ENCODE measurements around the gene NR2F2. TPM values are rescaled to one million over a fixed set of nuclear protein-coding genes. Genes with fewer than 3 reads are reported as not detected.

The NR2F2 gene
- total RNA-seq, 1 donor: not detected

- peaks cover 88% of the 10 kb centered on the region for H3K27me3 ChIP-seq (ENCODE audit: insufficient read depth, low read length)
- no peaks in the 10 kb centered on the region for H3K9me3 ChIP-seq (ENCODE audit: low read depth, low read length)
- no peak overlapping the region for H3K4me3 ChIP-seq (ENCODE audit: low read length)
- H3K4me1 ChIP-seq (ENCODE audit: insufficient read depth, low read length): peaks cover 15% of the 10 kb centered on the region
Observed at GRCh38 chr15:96333131-96334016, 2.9 kb downstream of the NR2F2 start.

- peaks cover 15% of the 10 kb centered on the region for H3K4me1 ChIP-seq (ENCODE audit: insufficient read depth, low read length)
- peaks cover 87% of the 10 kb centered on the region for H3K27me3 ChIP-seq (ENCODE audit: insufficient read depth, low read length)
- H3K4me3 ChIP-seq (ENCODE audit: low read length): no peak overlapping the region
- no peaks in the 10 kb centered on the region for H3K9me3 ChIP-seq (ENCODE audit: low read depth, low read length)
Observed at GRCh38 chr15:96334017-96334704, 3.7 kb downstream of the NR2F2 start.

GRCh38 chr15:96334705-96335410 lies 4.4 kb downstream of the NR2F2 start:
- H3K9me3 ChIP-seq (ENCODE audit: low read depth, low read length): no peaks in the 10 kb centered on the region

GRCh38 chr15:96335411-96336024 lies 5.0 kb downstream of the NR2F2 start:
- H3K27me3 ChIP-seq (ENCODE audit: insufficient read depth, low read length): peaks cover 90% of the 10 kb centered on the region
- H3K4me3 ChIP-seq (ENCODE audit: low read length): no peak overlapping the region
- peaks cover 15% of the 10 kb centered on the region for H3K4me1 ChIP-seq (ENCODE audit: insufficient read depth, low read length)
- no peaks in the 10 kb centered on the region for H3K9me3 ChIP-seq (ENCODE audit: low read depth, low read length)

More at GRCh38 chr15:96334705-96335410, 4.4 kb downstream of the NR2F2 start:
- H3K4me1 ChIP-seq (ENCODE audit: insufficient read depth, low read length): peaks cover 15% of the 10 kb centered on the region
- H3K4me3 ChIP-seq (ENCODE audit: low read length): no peak overlapping the region
- peaks cover 87% of the 10 kb centered on the region for H3K27me3 ChIP-seq (ENCODE audit: insufficient read depth, low read length)

GRCh38 chr15:96336108-96336595 lies 5.7 kb downstream of the NR2F2 start:
- H3K27me3 ChIP-seq (ENCODE audit: insufficient read depth, low read length): peaks cover 92% of the 10 kb centered on the region
- H3K9me3 ChIP-seq (ENCODE audit: low read depth, low read length): no peaks in the 10 kb centered on the region
- peaks cover 15% of the 10 kb centered on the region for H3K4me1 ChIP-seq (ENCODE audit: insufficient read depth, low read length)
- no peak overlapping the region for H3K4me3 ChIP-seq (ENCODE audit: low read length)

GRCh38 chr15:96336596-96337364 lies 6.3 kb downstream of the NR2F2 start:
- Histone ChIP-seq H3K9me3 (ENCODE audit: low read depth, low read length) (no peaks in the 10 kb centered on the region), H3K4me1 (ENCODE audit: insufficient read depth, low read length) (peaks cover 9% of the 10 kb centered on the region), H3K4me3 (ENCODE audit: low read length) (no peak overlapping the region), H3K27me3 (ENCODE audit: insufficient read depth, low read length) (peaks cover 93% of the 10 kb centered on the region)

GRCh38 chr15:96337365-96338023 lies 7.0 kb downstream of the NR2F2 start:
- peaks cover 96% of the 10 kb centered on the region for H3K27me3 ChIP-seq (ENCODE audit: insufficient read depth, low read length)
- no peaks in the 10 kb centered on the region for H3K9me3 ChIP-seq (ENCODE audit: low read depth, low read length)
- H3K4me1 ChIP-seq (ENCODE audit: insufficient read depth, low read length): peaks cover 5% of the 10 kb centered on the region
- no peak overlapping the region for H3K4me3 ChIP-seq (ENCODE audit: low read length)

GRCh38 chr15:96338074-96338765 lies 7.7 kb downstream of the NR2F2 start:
- Histone ChIP-seq H3K4me1 (ENCODE audit: insufficient read depth, low read length) (peaks cover 1% of the 10 kb centered on the region), H3K27me3 (ENCODE audit: insufficient read depth, low read length) (peaks cover 98% of the 10 kb centered on the region), H3K9me3 (ENCODE audit: low read depth, low read length) (no peaks in the 10 kb centered on the region), H3K4me3 (ENCODE audit: low read length) (no peak overlapping the region)

- H3K9me3 ChIP-seq (ENCODE audit: low read depth, low read length): no peaks in the 10 kb centered on the region
- H3K4me3 ChIP-seq (ENCODE audit: low read length): no peak overlapping the region
- peaks cover 98% of the 10 kb centered on the region for H3K27me3 ChIP-seq (ENCODE audit: insufficient read depth, low read length)
- H3K4me1 ChIP-seq (ENCODE audit: insufficient read depth, low read length): no peaks in the 10 kb centered on the region
Observed at GRCh38 chr15:96338766-96339618, 8.5 kb downstream of the NR2F2 start.

GRCh38 chr15:96339619-96340347 lies 9.3 kb downstream of the NR2F2 start:
- no peaks in the 10 kb centered on the region for H3K9me3 ChIP-seq (ENCODE audit: low read depth, low read length)
- H3K4me3 ChIP-seq (ENCODE audit: low read length): no peak overlapping the region
- peaks cover 98% of the 10 kb centered on the region for H3K27me3 ChIP-seq (ENCODE audit: insufficient read depth, low read length)

GRCh38 chr15:96340348-96340597 lies 9.8 kb downstream of the NR2F2 start:
- Histone ChIP-seq H3K9me3 (ENCODE audit: low read depth, low read length) (no peaks in the 10 kb centered on the region), H3K27me3 (ENCODE audit: insufficient read depth, low read length) (peaks cover 98% of the 10 kb centered on the region)

More at GRCh38 chr15:96339619-96340347, 9.3 kb downstream of the NR2F2 start:
- no peaks in the 10 kb centered on the region for H3K4me1 ChIP-seq (ENCODE audit: insufficient read depth, low read length)

More at GRCh38 chr15:96340348-96340597, 9.8 kb downstream of the NR2F2 start:
- Histone ChIP-seq H3K4me1 (ENCODE audit: insufficient read depth, low read length) (no peaks in the 10 kb centered on the region), H3K4me3 (ENCODE audit: low read length) (no peak overlapping the region)
